Activated CD8-positive, alpha-beta memory T cell treated with anti-CD3 and anti-CD28 coated beads for 48 hours (primary cell): Measurements from ENCODE around the gene XPO1.
"Not testable (repeated sequence)": the region's sequence is repeated elsewhere in the genome, so short reads cannot be mapped to it uniquely, and the experiment has no call there.

ENCODE experiments used
- DNase-seq, 3 experiments: peaks; one replicate each; pipeline ENCODE4 v3.0.0-alpha.2; 2020; ENCODE audit warnings: low read depth in 2 of 3, low spot score in 2 of 3

The XPO1 gene

DNA sequence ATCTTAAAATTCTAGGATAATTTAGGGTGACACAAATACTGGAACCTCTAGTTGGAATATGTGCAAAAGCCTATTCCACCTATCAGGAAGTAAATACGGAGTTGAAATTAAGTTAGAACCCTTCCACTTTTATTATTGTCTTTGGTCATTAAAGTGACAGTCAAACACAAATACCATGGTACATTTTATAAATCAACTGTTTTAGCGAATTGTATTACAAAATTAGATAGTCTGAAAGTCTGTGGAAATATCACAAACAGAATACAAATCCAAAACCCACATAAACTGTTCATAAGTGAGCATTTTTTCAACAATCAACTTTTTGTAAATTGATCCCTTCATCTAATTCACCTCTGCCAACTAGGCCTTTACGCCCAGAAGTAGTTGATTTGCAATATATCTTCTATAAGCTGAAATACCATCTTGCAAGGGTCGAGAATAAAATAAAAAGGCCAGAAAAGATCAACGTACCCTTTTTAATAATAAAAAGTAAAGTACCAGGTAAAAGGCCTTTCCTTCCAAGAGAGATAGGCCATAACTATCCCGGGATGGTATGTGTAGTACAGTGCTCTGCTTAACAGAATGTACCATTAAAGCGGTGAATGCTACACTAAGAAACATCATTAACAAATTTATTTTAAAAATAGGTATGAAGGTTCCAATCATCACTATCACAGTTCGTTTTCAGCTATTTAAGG is 68.6 kb downstream of the XPO1 start:
- DNase-seq = no peak

DNA sequence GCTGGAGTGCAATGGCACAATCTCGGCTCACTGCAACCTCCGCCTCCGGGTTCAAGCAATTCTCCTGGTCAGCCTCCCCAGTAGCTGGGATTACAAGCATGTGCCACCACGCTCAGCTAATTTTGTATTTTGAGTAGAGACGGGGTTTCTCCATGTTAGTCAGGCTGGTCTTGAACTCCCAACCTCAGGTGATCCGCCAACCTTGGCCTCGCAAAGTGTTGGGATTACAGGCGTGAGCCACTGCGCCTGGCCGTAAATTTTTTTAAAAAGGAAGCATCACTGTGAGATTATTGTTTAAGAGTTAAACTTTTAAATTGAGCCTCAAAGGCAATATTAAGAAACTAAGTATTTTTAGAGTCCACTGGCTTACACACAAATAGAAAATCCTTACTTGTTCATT is 69.9 kb downstream of the XPO1 start:
- DNase-seq = not testable (repeated sequence)

GRCh38 chr2:61465045-61465444 is 73.1 kb downstream of the XPO1 start:
- DNase-seq = no peak

GRCh38 chr2:61463769-61464475 is 74.2 kb downstream of the XPO1 start:
- DNase-seq = no peak

DNA sequence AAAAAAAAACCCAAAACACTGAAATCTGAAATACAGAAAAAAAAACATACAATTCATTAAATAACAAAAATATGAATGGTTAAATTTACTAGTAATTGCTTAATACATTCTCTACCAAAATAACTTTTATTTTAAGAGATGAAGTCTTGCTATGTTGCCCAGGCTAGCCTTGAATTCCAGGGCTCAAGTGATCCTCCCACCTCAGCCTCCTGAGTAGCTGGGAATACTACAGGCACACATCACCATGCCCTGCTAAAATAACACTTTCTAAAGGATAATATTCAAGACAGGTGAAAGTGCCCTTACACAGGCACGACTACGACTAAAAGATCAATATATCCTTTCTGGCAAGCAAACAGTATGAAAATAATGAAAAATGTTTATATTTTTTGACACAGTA is 76.8 kb downstream of the XPO1 start:
- DNase-seq = no peak

- no peak for DNase-seq
Measured at GRCh38 chr2:61460163-61460562, 78.0 kb downstream of the XPO1 start.

GRCh38 chr2:61456746-61457420 is 81.3 kb downstream of the XPO1 start:
- no peak for DNase-seq

- no peak for DNase-seq
Measured at GRCh38 chr2:61456070-61456745, 81.9 kb downstream of the XPO1 start.

GRCh38 chr2:61454972-61455371 is 83.2 kb downstream of the XPO1 start:
- not testable (repeated sequence) for DNase-seq

- no peak for DNase-seq
Measured at GRCh38 chr2:61454383-61454782, 83.8 kb downstream of the XPO1 start.

DNA sequence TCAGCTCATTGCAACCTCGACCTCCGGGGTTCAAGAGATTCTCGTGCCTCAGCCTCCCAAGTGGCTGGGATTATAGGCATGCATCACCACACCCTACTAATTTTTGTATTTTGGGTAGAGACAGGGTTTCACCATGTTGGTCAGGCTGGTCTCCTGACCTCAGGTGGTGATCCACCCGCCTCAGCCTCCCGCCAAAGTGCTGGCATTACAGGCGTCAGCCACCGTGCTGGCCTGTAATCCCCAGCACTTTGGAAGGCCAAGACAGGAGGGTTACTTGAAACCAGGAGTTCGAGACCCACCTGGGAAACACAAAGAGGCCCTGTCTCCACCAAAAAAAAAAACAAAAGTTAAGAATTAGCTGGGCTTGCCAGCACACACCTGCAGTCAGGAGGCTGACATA is 85.8 kb downstream of the XPO1 start:
- DNase-seq = no peak

- DNase-seq = no peak
Measured at GRCh38 chr2:61451178-61451577, 87.0 kb downstream of the XPO1 start.

- no peak for DNase-seq
Measured at GRCh38 chr2:61450144-61450543, 88.0 kb downstream of the XPO1 start.

DNA sequence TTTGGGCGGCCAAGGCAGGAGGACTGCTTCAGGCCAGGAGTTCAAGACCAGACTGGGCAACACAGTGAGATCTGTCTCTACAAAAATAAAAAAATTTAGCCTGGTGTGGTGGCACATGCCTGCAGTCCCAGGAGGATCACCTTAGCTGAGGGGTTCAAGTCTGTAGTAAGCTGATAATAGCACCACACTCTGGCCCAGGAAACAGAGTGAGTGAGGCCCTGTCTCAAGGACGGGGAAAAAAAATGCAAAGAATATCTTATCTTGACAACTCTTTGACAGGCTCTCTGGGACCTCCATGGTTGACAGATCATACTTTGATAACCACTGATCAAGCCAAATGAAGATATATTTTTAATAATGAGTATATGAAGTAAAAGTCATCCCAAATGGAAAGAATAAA is 89.9 kb downstream of the XPO1 start:
- DNase-seq = no peak

DNA sequence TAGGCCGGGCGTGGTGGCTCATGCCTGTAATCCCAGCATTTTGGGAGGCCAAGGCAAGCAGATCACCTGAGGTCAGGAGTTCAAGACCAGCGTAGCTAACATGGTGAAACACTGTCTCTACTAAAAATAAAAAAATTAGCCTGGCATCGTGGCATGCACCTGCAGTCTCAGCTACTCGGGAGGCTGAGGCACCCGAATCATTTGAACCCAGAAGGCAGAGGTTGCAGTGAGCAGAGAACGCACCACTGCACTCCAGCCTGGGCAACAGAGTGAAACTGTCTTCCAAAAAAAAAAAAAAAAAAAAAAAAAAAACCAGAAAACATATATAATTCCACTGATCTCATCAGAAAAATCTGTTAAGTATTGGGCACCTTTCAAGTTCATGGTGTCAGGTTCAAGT is 91.2 kb downstream of the XPO1 start:
- DNase-seq = not testable (repeated sequence)

DNA sequence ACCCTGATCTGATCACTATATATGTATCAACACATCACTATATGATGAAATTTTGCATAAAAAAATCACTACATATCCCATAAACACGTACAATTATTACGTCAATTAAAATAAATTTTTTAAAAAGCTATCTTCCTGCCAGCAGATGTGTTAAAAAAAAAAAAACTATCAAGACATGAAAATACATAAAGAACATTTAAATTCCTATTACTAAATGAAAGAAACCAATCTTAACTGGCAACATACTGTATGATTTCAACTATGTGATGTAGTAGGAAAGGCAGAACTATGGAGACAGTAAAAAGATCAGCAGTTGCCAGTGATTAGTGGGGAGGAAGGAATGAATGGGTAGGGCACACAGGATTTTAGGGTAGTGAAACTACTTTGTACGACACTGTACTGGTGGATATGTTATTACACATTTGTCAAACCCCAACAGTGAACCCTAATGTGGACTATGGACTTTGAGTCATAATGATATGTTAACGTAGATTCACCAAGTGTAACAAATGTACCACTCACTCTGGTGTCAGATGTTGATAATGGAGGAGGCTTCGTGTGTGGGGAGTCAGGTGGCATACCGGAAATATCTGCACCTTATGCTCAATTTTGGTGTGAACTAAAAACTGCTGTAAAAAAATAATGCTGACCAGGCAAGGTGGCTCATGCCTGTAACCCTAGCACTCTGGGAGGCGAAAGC is 94.7 kb downstream of the XPO1 start:
- no peak for DNase-seq

GRCh38 chr2:61439241-61440002 is 98.7 kb downstream of the XPO1 start:
- DNase-seq = no peak

DNA sequence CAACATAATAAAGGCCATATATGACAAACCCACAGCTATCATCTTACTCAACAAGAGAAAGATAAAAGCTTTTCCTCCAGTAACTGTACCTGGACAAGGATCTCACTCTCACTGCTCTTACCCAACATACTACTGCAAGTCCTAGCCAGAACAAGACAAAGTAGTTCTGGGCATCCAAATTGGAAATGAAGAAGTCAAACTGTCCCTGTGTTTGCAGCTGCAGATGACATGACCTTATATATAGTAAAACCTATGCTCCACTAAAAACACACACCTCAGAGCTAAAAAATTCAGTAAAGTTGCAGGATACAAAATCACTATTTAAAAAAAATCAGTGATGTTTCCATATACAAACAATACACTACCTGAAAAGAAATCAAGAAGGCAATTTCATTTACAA is 99.5 kb downstream of the XPO1 start:
- no peak for DNase-seq

- no peak for DNase-seq
Measured at GRCh38 chr2:61437170-61437569, 101.0 kb downstream of the XPO1 start.

DNA sequence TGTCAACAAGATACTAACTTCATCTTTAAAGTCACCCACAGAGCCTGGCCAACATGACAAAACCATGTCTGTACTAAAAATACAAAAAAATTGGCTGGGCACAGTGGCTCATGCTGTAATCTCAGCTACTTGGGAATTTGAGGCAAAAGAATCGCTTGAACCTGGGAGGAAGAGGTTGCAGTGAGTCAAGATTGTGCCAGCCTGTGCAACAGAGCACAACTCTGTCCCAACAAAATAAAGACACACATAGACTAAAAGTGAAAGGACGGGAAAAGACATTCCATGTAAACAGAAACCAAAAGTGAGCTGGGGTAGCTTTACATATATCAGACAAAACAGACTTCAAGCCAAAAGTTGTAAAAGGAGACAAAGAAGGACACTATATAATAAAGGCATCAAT is 102.1 kb downstream of the XPO1 start:
- DNase-seq = no peak
